ENCODE results near the gene CDC45.

- no peak for TF ChIP-seq POLR2A (IDR thresholded peaks at IDR 0.05)
- TF ChIP-seq CTCF (IDR thresholded peaks at IDR 0.05) = no peak
Observed at GRCh38 chr22:19473578-19473977, 6.1 kb upstream of the CDC45 start.
